Mucosa of descending colon (tissue), 3 donors: ENCODE measurements around the gene TMEM116. TPM values are rescaled to one million over a fixed set of nuclear protein-coding genes. Genes with fewer than 3 reads are reported as not detected.

Experiments
- ATAC-seq: fragments of 200-7000 bp; cut with Tn5 transposase; one replicate; pipeline ENCODE4 v1.9.1; 2020; ENCODE audit warnings: mild to moderate bottlenecking, moderate library complexity
- DNase-seq, 3 donors: peaks; one replicate each; pipeline ENCODE4 v3.0.0-alpha.2; 2020
- H3K36me3 ChIP-seq: fragments of 200-600 bp; one replicate; pipeline ENCODE4 v1.8.0; 2021; ENCODE audit warnings: low read depth, mild to moderate bottlenecking
- H3K4me1 ChIP-seq: fragments of 200-600 bp; one replicate; pipeline ENCODE4 v1.8.0; 2021; ENCODE audit warnings: low read depth, mild to moderate bottlenecking
- H3K4me3 ChIP-seq: fragments of 200-600 bp; one replicate; pipeline ENCODE4 v1.8.0; 2021; ENCODE audit warnings: mild to moderate bottlenecking
- H3K9me3 ChIP-seq: fragments of 200-600 bp; one replicate; pipeline ENCODE4 v1.8.0; 2021; ENCODE audit warnings: mild to moderate bottlenecking
- CTCF ChIP-seq: fragments of 200-600 bp; IDR thresholded peaks from one replicate; pipeline ENCODE4 v1.8.0; 2022; ENCODE audit warnings: antibody characterized with exemption, mild to moderate bottlenecking
- intact Hi-C, 2 donors: fragments of 100-400 bp; cut with DNase I in 1 of 2; cut with micrococcal nuclease in 1 of 2; formaldehyde crosslinking; loops; one replicate each; pipeline versions ENCODE4 v1.11.0 to v1.11.1; 2022; cut with DNase I, micrococcal nuclease
- microRNA-seq: library from miRNA; unstranded; fragments of <30 nt; microRNA quantifications from one replicate; pipeline ENCODE4, GENCODE V29; 2019
- total RNA-seq, 3 donors: library from RNA; stranded (reverse); fragmentation: NEBNext Ultra II Directional in 2 of 3; extraction: Animal tissue kit (Norgen Biotek cat#: 25700) in 2 of 3; gene quantifications; one replicate each; pipeline versions ENCODE4 v1.2.1 to v1.2.4, GENCODE V29; 2021 to 2023
- donor health status: DM: no; HTN: no; CAD: no; lungs with moderate emphysema.
- donor health status: DM: no; HTN: no; CAD: no.
- donor health status: DM: no; HTN: yes; CAD: no.

Gene TMEM116
- total RNA-seq, 3 donors from 2014 or later, result 11.2 to 12.5 (median 11.4) TPM

DNA sequence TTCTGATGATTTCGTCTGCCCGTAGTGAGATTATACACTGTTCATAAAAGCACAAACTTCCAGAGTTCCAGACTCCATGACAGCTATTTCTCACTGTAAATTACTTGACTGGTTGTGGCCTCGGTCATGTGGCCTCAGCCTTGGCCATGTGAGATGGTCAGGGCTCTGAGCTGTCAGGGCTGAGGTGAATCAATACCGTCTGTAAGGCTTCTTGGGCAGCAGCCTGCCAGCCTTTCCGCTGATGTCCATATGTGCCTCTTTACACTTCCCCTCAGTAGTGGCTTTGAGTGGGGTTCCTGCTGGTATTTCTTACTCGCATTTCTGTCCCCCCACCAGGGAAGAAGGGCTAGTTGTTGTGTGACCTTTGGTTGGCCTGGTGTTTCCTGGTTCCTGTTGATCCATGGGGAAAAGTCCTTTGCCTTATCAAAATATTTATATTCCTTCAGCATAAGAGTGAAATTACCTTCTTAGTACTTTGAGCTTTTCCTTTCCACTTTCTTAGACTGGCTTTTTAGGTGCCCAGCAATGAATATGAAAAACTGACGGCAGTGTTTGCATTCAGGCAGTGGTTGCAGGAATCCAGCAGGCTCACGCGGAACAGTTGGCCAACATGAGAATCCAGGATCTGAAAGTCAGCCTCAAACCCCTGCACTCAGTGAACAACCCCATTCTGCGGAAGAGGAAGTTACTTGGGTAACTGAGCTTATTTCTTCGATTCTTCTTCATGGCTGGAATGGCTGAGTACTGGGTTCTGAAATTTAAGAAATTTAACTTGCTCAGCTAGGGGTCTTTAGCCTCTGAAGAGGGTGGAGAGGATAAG, 124.8 kb downstream of the TMEM116 start:
- no peaks in the 10 kb centered on the region for H3K36me3 ChIP-seq
- DNase-seq (peak in 1 of 3 donors; percentile 14), ATAC-seq (no peak)
- intact Hi-C loops, result no loop called here
- H3K9me3 ChIP-seq, result no peaks in the 10 kb centered on the region
- no peak overlapping the region for H3K4me3 ChIP-seq
- H3K4me1 ChIP-seq, result no peaks in the 10 kb centered on the region
- no peak for TF ChIP-seq CTCF

GRCh38 chr12:111886662-111887545, 126.1 kb downstream of the TMEM116 start:
- ATAC-seq (peak; percentile 7), DNase-seq (no peak)
- no peaks in the 10 kb centered on the region for H3K36me3 ChIP-seq
- no peak for TF ChIP-seq CTCF
- H3K9me3 ChIP-seq, result no peaks in the 10 kb centered on the region
- intact Hi-C loops, result no loop called here
- H3K4me3 ChIP-seq, result no peak overlapping the region
- H3K4me1 ChIP-seq, result no peaks in the 10 kb centered on the region

DNA sequence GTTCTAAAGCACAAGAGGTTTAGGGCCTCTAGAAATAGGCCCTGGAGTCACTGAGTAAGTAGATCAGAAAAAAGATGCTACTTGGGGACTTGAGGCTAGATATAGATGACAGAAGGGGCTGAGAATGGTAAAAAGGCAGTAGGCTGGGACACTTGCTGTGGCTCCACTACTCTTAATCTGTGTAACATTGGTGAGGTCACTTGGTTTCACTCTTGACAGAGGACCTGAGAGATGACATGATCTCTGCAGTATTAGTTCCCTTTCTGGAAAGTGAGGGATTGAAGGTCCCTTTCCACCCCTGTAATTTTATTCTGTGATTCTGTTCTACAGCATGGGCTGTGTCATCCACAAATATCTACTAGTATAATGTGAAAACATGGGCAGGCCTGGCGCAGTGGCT, 131.2 kb downstream of the TMEM116 start:
- no peak for TF ChIP-seq CTCF
- intact Hi-C loops, result no loop called here
- H3K4me3 ChIP-seq, result no peak overlapping the region
- no peak for DNase-seq
- H3K4me1 ChIP-seq, result no peaks in the 10 kb centered on the region
- no peaks in the 10 kb centered on the region for H3K9me3 ChIP-seq
- H3K36me3 ChIP-seq, result no peaks in the 10 kb centered on the region
- no peak for ATAC-seq

Small RNA genes within 50 kb of the gene (microRNA-seq; reads per million reads assigned to microRNA genes)
- 0.70 reads per million for gene MIR3657

Other genes with a start within 250 kb of the TMEM116 start
- gene ALDH2, start 246.2 kb downstream of the TMEM116 start, total RNA-seq, result 100 to 1,000 TPM; 293 to 382 (median 304) TPM
- gene MAPKAPK5, start 170.9 kb downstream of the TMEM116 start, total RNA-seq, result 10 to 100 TPM; 64.0 to 86.3 (median 82.0) TPM
- 100 to 1,000 TPM; 108 to 112 (median 109) TPM for gene ERP29, start 261 bp upstream of the TMEM116 start, total RNA-seq
- 10 to 100 TPM; 16.8 to 29.2 (median 17.9) TPM for gene NAA25, start 95.6 kb upstream of the TMEM116 start, total RNA-seq
- 10 to 100 TPM; 34.0 to 59.6 (median 35.9) TPM for gene TRAFD1, start 112.4 kb upstream of the TMEM116 start, total RNA-seq